Fibroblast of gingiva (primary cell): Measurements from ENCODE around the gene RSU1.

Experiments
- DNase-seq: peaks from one replicate; pipeline ENCODE4 v3.0.0-alpha.2; 2011; ENCODE audit warnings: low read depth

RSU1 gene

GRCh38 chr10:16602104-16602775 is 215.0 kb downstream of the RSU1 start:
- no peak for DNase-seq

GRCh38 chr10:16599662-16600061 is 217.6 kb downstream of the RSU1 start:
- DNase-seq = no peak

DNA sequence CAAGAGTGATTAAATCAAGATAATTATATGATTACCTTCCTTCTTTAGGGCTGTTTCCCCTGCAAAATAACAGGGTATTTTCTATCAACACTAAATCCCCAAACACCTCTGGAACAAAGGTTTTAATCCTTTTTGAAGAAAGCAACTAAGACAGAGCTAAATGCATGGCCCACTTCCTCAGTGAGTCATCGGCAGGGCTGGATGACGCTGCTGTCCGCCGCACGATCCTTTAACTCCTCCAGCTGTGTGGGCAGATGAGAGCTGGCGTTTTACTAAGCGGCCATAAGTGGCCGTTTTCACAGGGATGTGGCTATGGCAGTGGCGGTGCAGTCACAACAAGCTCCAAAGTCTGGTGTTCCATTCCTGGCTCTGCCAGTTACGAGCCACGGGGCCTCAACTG is 219.6 kb downstream of the RSU1 start:
- DNase-seq = no peak

DNA sequence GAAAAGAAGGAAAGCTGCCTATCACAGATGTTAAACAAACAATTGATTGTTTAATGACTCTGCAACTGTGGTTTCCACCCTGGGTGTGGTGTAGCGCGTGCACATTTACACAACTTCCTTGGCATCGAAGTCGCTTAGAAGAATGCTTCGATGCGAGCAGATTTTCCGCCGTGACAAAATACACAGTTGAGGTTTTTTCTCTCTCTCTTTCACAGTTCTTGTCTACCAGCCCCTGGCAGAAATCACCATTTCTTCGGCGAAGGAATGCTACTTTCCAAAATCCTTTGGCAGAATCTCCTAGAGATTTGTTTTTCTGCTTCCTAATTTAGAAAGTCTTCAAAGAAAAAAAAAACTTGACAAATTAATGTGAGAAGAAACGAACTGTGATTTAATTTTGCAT is 224.8 kb downstream of the RSU1 start:
- peak; percentile 37 for DNase-seq

- DNase-seq = no peak
Measured at GRCh38 chr10:16586358-16587138, 230.7 kb downstream of the RSU1 start.

- DNase-seq = no peak
Measured at GRCh38 chr10:16585103-16585502, 232.1 kb downstream of the RSU1 start.

- peak; percentile 26 for DNase-seq
Measured at GRCh38 chr10:16583382-16583781, 233.8 kb downstream of the RSU1 start.

- no peak for DNase-seq
Measured at GRCh38 chr10:16581202-16581601, 236.0 kb downstream of the RSU1 start.

GRCh38 chr10:16570731-16571130 is 246.5 kb downstream of the RSU1 start:
- DNase-seq = no peak

DNA sequence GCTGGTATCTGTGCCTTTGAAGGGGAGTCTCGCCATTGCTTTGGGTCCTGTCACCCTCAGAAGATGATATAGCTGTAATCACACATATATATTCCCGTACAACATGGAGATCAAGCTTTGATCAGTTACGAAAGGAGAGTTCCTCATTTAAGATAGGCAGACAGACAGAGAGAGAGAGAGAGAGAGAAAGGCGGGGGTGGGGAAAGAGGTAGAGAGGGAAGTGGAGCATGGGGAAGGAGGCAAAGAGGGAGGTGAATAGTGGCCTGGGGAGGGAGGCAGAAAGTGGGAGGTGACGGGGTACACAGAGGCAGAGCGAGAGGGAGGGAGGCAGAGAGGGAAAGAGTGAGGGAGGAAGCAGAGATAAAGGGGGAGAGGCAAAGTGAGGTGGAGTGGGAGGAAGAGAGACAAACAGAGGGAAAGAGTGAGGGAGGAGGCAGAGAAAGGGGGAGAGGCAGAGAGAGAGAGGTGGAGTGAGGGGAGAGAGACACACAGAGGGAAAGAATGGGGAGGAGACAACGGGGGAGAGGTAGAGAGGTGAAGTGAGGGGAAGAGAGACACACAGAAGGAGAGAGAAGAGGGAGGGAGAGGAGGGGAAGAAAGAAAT is 250.9 kb downstream of the RSU1 start:
- DNase-seq = no peak

DNA sequence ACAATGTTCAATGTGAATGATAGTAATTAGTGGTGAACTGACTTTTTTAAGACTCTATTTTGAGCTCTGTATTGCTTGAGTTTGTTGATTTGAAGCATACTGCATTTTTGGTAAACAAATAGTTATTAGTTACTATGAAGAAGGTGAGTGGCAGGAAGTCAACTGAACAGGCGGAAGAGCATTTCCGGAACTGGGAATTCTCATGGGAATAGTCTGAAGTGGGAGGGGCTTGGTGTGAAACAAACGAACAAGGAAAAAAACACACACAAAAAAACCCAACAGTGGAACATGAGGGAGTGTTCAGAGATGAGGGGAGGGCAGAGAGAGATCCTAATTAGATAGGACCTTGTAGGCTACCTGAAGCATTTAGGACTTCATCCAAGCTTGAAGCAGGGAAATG is 251.6 kb downstream of the RSU1 start:
- DNase-seq = no peak

DNA sequence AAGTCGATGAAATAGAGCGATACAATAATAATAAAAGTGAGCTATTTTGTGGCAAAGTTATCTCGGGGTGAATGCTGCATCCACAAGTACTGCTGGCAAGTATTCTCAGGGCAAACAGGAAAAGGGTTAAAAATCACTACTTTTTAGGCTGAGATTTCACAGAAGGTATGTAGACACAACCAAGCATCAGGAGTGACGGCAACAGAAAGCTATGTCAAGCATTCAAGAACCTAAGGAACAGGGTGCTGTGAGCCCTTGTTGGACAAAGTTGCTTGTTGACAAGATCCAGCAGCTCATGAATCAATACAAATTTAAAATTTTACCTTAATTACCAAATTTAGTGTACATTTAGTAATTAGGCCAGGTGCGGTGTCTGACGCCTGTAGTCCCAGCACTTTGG is 254.3 kb downstream of the RSU1 start:
- no peak for DNase-seq

- DNase-seq = no peak
Measured at GRCh38 chr10:16559236-16559773, 257.9 kb downstream of the RSU1 start.

- no peak for DNase-seq
Measured at GRCh38 chr10:16547973-16548372, 269.3 kb downstream of the RSU1 start.

DNA sequence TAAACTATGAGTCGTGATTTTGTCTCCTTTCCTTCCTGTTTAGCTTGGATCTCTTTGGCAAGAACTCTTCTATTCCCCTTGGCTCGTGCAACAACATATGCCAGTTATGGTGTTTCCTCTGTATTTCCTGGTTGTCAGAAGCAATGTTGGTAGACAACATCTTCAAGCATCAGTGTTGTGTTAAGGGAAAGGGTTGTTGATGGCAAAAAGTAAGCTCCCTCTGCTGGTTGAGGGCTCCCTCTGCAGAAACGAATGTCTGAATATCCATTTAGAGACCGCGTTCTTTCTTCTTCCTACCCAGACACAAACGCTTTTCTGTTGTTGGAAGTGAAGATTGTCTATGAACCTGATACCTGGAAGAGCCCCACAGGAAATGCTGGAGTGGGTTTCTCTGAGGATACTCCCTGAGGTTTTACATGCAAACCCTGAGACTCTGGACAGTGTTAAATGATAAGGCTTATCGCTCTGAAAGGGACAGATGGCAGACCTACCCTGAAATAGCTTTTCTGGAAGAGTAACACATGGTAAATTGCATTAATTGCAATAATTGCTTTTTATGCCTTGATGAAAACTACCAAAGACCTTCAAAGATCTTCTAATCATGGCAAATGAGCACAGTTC is 272.0 kb downstream of the RSU1 start:
- DNase-seq = peak; percentile 28

DNA sequence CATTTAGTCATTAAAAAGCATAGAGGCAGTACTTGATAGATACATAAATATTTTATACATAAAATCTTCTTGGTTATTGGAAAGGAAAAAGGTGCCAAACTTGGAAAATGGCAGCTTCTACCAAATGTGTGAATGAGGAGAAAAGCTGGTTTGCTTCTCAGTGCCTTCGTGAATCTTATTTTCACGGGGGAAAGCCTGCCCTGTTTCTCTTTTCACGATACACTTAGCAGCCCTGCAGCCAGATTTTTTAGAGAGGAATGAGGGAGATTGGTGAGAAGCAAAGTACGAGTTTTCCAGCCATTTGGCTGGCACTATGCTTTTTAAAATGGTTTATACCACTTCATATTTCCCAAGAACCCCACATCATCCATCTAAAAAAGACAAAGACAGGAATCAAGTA is 272.6 kb downstream of the RSU1 start:
- no peak for DNase-seq

GRCh38 chr10:16544099-16544498 is 273.1 kb downstream of the RSU1 start:
- no peak for DNase-seq
